Endothelial cell of umbilical vein (primary cell): Measurements from ENCODE around the gene TOLLIP. TPM values are rescaled to one million over a fixed set of nuclear protein-coding genes. Genes with fewer than 3 reads are reported as not detected.

Experiments used
- BruUV-seq: library from RNA; stranded (reverse); fragments of 400-500 nt; replicated peaks from 2 replicates; lab custom pipeline; 2021; lab: Mats Ljungman, UMichigan
- CTCF ChIA-PET: fragments of 300-600, 350-600 bp; sonication (Branson Sonifier 250); formaldehyde crosslinking; loops from one replicate; lab custom pipeline; 2021; ENCODE audit warnings: antibody characterized with exemption, inconsistent platforms; lab: Charles Lee
- POLR2A ChIA-PET: fragments of 300-600, 350-600 bp; sonication (Branson Sonifier 250); formaldehyde crosslinking; loops from one replicate; lab custom pipeline; 2021; ENCODE audit warnings: antibody characterized with exemption, inconsistent platforms; lab: Charles Lee
- DNase-seq: peaks from one replicate; pipeline ENCODE4 v3.0.0-alpha.2; 2011; ENCODE audit warnings: low read depth, low spot score
- FAIRE-seq: peaks from 2 replicates; lab custom pipeline; 2011; peaks lifted over from hg19 to GRCh38; lab: Jason Lieb, UNC
- H2AFZ ChIP-seq: 2 replicates; pipeline ENCODE4 v1.6.0; 2012; ENCODE audit warnings: low read depth, low read length, control low read depth, inconsistent platforms
- H3K27ac ChIP-seq: 2 replicates; pipeline ENCODE4 v1.5.1; 2011; ENCODE audit warnings: low read depth, mild to moderate bottlenecking, control low read depth, low read length, moderate library complexity; ENCODE audit not compliant: insufficient read depth
- H3K27me3 ChIP-seq, 2 experiments: 2 replicates each; pipeline versions ENCODE4 v1.6.0 to v1.6.1; 2011; ENCODE audit warnings: low read length in 2 of 2, mixed read lengths in 1 of 2; ENCODE audit not compliant: control insufficient read depth in 2 of 2, insufficient read depth in 2 of 2
- H3K36me3 ChIP-seq, 2 experiments: 2 replicates in 1 of 2; 3 replicates in 1 of 2; pipeline ENCODE4 v1.5.1; 2011; ENCODE audit warnings: low read length in 2 of 2, mild to moderate bottlenecking in 1 of 2, moderate library complexity in 1 of 2; ENCODE audit not compliant: control insufficient read depth in 2 of 2, insufficient read depth in 2 of 2; ENCODE audit errors: extremely low read depth in 1 of 2
- H3K4me1 ChIP-seq: 3 replicates; pipeline ENCODE4 v1.5.1; 2011; ENCODE audit warnings: mild to moderate bottlenecking, low read length; ENCODE audit not compliant: control insufficient read depth, insufficient read depth; ENCODE audit errors: extremely low read depth
- H3K4me2 ChIP-seq: 2 replicates; pipeline ENCODE4 v1.6.1; 2011; ENCODE audit warnings: low read length, control low read depth, mixed read lengths; ENCODE audit not compliant: insufficient read depth
- H3K4me3 ChIP-seq, 3 experiments: fragments of 200-600 bp in 1 of 3; sonication (generic), shearing (Covaris generic) in 1 of 3; replicated peaks in 1 of 3; 2 replicates each; pipeline ENCODE4 v1.5.1; 2011 to 2016; ENCODE audit warnings: control low read depth in 3 of 3, low read length in 3 of 3, mild to moderate bottlenecking in 2 of 3, inconsistent platforms in 1 of 3, low read depth in 1 of 3, moderate library complexity in 1 of 3; ENCODE audit not compliant: insufficient read depth in 1 of 3
- H3K79me2 ChIP-seq: 2 replicates; pipeline ENCODE4 v1.6.0; 2012; ENCODE audit warnings: low read length, inconsistent platforms; ENCODE audit not compliant: control insufficient read depth, insufficient read depth
- H3K9ac ChIP-seq: replicated peaks from 2 replicates; pipeline ENCODE3; 2011; ENCODE audit warnings: low read length, control low read depth; ENCODE audit not compliant: insufficient read depth; ENCODE audit errors: extremely low read depth
- H3K9me1 ChIP-seq: replicated peaks from 3 replicates; pipeline ENCODE4 v1.6.0; 2011; ENCODE audit warnings: mild to moderate bottlenecking, low read length; ENCODE audit not compliant: control insufficient read depth, insufficient read depth; ENCODE audit errors: extremely low read depth
- H3K9me3 ChIP-seq: replicated peaks from 2 replicates; pipeline ENCODE4 v1.5.1; 2012; ENCODE audit warnings: low read length, inconsistent platforms; ENCODE audit not compliant: control insufficient read depth, insufficient read depth
- H4K20me1 ChIP-seq: replicated peaks from 2 replicates; pipeline ENCODE3; 2011; ENCODE audit warnings: mild to moderate bottlenecking, low read length; ENCODE audit not compliant: control insufficient read depth, insufficient read depth; ENCODE audit errors: extremely low read depth
- CTCF ChIP-seq, 2 donors: IDR thresholded peaks; 1 replicate in 1 of 2; 2 replicates in 1 of 2; pipeline ENCODE4 v1.5.1; 2011; ENCODE audit warnings: low read length in 2 of 2, mild to moderate bottlenecking in 2 of 2, moderate library complexity in 2 of 2, control low read depth in 1 of 2, inconsistent platforms in 1 of 2, low read depth in 1 of 2; ENCODE audit not compliant: insufficient read depth in 1 of 2; ENCODE audit errors: extremely low read depth in 1 of 2
- EZH2 ChIP-seq: IDR thresholded peaks from 2 replicates; pipeline ENCODE4 v1.6.1; 2012; ENCODE audit warnings: borderline replicate concordance, low read depth, mild to moderate bottlenecking, moderate library complexity, low read length, inconsistent platforms; ENCODE audit not compliant: severe bottlenecking
- FOS ChIP-seq: IDR thresholded peaks from 2 replicates; pipeline ENCODE4 v1.6.1; 2011; ENCODE audit warnings: mild to moderate bottlenecking, low read length, moderate library complexity, borderline replicate concordance; ENCODE audit not compliant: insufficient read depth
- GATA2 ChIP-seq: IDR thresholded peaks from 2 replicates; pipeline ENCODE4 v1.7.0; 2011; ENCODE audit warnings: low read depth, mild to moderate bottlenecking, moderate library complexity, mixed read lengths, low read length; ENCODE audit not compliant: insufficient read length, insufficient read depth
- JUN ChIP-seq: IDR thresholded peaks from 2 replicates; pipeline ENCODE4 v1.6.1; 2011; ENCODE audit warnings: borderline replicate concordance, low read depth; ENCODE audit not compliant: insufficient read length, insufficient read depth
- MAX ChIP-seq: IDR thresholded peaks from 2 replicates; pipeline ENCODE4 v1.6.1; 2011; ENCODE audit not compliant: insufficient read depth, insufficient read length
- MYC ChIP-seq: IDR thresholded peaks from one replicate; pipeline ENCODE4 v1.6.1; 2011; ENCODE audit warnings: mild to moderate bottlenecking, low read depth, low read length
- POLR2A ChIP-seq: IDR thresholded peaks from 2 replicates; pipeline ENCODE4 v1.6.1; 2012; ENCODE audit warnings: low read depth, mild to moderate bottlenecking, control low read depth, low read length
- POLR2AphosphoS5 ChIP-seq: IDR thresholded peaks from 2 replicates; pipeline ENCODE4 v1.6.1; 2012; ENCODE audit warnings: low read depth, mild to moderate bottlenecking, control low read depth, low read length, moderate library complexity; ENCODE audit not compliant: insufficient read depth
- dilution Hi-C: fragments of 300-500 bp; cut with MboI; formaldehyde crosslinking; loops from one replicate; pipeline ENCODE4 v1.15.0; 2019; ENCODE audit warnings: low sequenced_read_pairs; ENCODE audit not compliant: extremely low pct_ligation_motif_present
- intact Hi-C: fragments of 100-400 bp; cut with micrococcal nuclease; formaldehyde crosslinking; loops from one replicate; pipeline ENCODE4 v1.10.0; 2022
- polyA plus RNA-seq, 4 experiments: library from polyadenylated mRNA; depleted of rRNA in 3 of 4; stranded (reverse) in 3 of 4; unstranded in 1 of 4; fragments of >200 nt; gene quantifications; 2 replicates each; pipeline versions ENCODE4 v1.2.1 to v1.2.3, GENCODE V29; 2011 to 2012; ENCODE audit warnings: missing spikeins in 1 of 4
- total RNA-seq: library from RNA; stranded (reverse); gene quantifications from 2 replicates; pipeline ENCODE4 v1.2.3, GENCODE V29; 2021

Gene TOLLIP
- total and polyA plus RNA-seq, 2 donors (not counting 3 experiments of a cell fraction or from before 2014, with no cell fraction given) = 49.6 to 64.8 TPM

DNA sequence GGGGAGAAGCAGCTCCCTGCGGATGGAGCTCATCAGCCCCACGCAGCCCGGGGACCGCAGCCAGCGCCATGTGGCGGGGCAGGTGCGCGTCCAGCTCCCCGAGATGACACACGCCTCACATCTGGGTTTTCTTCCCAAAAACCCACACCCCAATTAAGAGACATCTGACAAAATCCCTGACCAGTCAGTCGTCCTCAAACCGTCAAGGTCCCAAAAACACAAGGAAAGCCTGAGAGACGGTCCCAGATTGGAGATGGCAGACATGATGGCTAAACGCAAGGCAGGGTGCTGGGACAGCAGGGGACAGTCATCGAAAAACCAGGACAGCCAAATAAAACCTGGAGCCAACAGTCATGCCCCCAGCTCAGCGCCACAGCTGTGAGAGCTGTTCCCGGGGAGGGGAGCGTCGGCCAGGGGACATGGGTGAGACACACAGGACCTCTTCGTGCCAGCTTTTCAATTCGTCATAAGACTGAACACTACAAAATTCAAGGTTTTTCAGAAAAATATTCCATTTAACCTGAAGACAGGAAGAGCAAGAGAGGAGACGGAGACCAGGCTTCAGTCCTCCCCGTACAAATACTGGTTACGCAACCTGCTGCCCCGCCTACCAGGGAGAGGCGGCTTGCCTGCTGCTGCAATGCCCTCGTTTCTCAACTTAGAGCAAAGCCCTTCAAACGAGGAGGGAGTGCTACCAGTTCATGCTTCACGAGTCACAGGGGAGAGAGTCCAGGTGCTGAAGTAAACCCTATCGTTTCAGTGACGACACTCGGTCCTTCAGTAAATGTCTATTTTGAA, 10.5 kb downstream of the TOLLIP start:
- Histone ChIP-seq H4K20me1 (no peaks in the 10 kb centered on the region), H3K4me1 (peaks cover 2% of the 10 kb centered on the region), H3K9me1 (no peaks in the 10 kb centered on the region), H3K36me3 (peaks cover 2 to 6% of the 10 kb centered on the region in 2 experiments), H3K27me3 (no peaks in the 10 kb centered on the region), H3K9ac (no peak overlapping the region), H3K4me3 (no peak overlapping the region), H3K4me2 (no peak overlapping the region), H2AFZ (no peak overlapping the region), H3K79me2 (peaks cover 63% of the 10 kb centered on the region), H3K27ac (no peak overlapping the region), H3K9me3 (no peaks in the 10 kb centered on the region)
- FAIRE-seq (no peak), DNase-seq (no peak)
- CTCF ChIA-PET = no interaction called here
- intact Hi-C loops = no loop called here
- TF ChIP-seq MYC (no peak), FOS (no peak), POLR2AphosphoS5 (no peak), POLR2A (no peak), GATA2 (no peak), JUN (no peak), MAX (no peak), EZH2 (no peak), CTCF (IDR thresholded peaks at IDR 0.05; ENCODE audit: extremely low read depth in 1 of 2, insufficient read depth in 1 of 2, low read depth in 1 of 2, low read length in 2 of 2) (no peak)
- POLR2A ChIA-PET = no interaction called here
- dilution Hi-C loops = no loop called here
- BruUV-seq = no TSS peak
